HG02943 (cell line): Measurements from ENCODE around the gene MYL10.

ENCODE experiments used
- ATAC-seq: cut with Tn5 transposase; IDR thresholded peaks from one replicate; pipeline ENCODE4 v1.9.1; 2021; ENCODE audit warnings: mild to moderate bottlenecking, low read depth, moderate library complexity; ENCODE audit not compliant: unreplicated experiment

The MYL10 gene

DNA sequence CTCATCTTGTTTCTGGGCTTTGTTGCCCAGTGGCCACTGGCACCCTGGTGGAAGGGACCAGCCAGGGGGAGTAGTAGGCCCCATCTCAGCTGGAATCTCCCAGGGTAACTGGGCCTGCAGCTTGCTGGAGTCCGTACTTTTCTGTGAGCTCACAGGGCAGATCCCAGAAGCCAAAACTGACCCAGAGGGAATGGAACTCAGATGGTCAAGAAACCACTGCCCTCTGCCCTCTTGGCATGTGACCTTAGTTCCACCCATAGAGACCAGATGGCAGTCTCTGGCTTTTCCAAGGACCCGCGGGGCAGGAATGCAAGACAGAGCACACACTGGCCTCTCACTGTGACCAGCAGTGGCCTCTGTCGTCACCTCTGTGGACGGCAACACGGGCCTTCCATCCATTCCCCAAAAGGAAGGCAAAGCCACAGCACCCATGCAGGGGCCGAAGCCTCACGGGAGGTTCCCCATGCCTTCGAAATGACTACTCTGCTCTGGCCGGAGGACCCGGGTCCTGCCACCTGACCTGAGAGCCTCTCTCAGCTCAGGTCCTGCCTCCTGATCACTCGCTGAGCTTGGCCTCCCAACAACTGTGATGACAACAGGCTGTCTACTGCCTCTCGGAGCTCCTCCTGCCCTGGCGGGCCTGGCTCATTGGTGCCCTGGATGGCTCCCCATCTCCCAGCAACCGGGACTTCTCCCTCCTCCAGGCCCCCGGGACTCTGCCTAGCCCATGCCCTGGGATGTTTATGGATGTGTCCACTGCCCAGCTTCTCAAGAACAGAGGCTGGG, 29.9 kb downstream of the MYL10 start:
- no peak for ATAC-seq

DNA sequence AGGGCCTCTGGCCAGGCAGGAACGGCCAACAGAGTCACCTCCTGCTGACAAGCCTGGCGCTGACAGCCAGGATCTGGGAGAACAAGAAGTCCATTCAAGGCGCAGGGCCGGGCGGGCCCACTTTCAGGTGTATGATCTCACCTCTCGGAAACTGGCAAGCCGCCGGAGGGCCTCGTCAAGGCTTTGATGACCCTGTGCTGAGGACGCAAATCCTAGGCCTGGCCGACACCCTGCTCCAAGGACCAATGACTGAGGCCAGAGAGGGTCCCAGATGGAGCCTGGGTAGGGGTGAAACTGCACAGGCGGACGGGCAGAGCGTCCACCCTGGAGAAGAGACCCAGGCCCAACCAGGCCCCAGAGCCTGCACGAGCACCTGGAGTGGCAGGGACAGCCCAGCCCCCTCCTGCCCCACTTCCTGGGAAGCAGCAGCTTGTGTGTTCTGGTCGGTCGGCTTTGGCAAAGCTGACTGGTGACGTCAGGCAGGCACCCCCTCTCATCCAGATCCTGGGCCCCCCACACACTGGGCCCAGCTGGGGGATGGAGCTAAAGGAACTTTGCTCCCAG, 30.6 kb downstream of the MYL10 start:
- no peak for ATAC-seq

DNA sequence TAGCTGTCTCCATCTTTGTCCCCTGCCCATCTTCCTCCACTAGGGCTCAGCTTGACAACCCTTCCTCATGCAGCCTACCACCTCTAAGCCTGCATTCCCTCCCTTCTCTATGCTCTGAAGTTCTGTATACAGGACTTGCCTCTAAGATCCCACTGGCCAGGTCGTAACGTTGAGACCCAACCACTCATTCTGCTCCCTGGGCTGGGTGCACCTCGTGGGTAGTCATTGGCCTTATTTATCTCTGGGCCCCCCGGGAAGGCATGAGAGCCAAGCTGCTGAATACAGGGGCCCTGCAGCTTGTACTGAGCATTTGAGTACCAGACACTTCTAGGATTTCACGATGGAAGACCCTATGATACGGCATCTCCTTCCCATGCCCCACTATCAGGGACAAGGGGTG, 31.2 kb downstream of the MYL10 start:
- ATAC-seq, result no peak

DNA sequence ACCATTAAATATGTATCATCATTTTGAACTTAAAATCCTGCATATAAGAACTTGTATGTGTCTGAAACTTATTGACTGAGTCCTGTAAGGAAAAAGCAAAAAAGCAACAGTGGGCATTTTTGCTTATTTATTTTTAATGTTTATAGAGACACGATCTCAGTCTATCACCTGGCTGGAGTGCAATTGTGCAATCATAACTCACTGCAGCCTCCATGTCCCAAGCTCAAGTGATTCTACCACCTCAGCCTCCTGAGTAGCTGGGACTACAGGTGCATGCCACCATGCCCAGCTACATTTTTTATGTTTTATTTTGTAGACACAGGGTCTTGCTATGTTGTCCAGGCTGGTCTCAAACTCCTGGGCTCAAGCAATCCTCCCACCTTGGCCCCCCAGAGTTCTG, 32.2 kb downstream of the MYL10 start:
- no peak for ATAC-seq

DNA sequence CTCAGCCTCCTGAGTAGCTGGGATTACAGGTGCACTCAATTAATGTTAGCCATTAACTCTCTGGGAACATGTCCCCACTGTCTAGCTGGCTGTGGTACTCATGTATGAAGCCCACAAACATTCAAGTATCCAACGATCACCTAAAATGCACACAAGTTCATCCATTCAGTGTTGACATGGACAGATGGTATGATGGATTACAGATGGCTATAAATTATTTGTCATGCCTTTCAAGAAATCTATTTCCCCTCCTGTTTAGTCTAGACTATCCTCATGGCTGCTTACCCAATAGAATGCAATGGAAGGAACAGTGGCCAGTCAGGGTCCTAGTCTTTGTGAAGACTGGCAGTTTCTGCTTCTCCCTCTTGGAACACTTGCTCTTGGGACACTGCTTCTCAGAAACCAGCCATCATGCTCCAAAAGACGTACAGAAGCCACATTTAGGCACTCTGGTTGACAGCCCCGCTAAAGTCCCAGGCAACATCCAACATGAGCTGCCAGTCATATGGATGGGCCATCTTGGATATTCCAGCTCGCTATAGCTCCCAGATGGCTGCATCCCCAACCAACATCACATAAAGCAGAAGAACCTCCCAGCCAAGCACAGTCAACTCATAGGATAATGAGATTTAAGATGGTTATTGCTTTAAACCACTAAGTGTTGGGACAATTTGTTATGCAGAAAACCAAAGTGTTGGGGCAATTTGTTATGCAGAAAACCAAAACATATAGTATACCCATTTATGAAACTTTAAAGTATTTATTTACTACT, 33.1 kb downstream of the MYL10 start:
- ATAC-seq, result no peak

DNA sequence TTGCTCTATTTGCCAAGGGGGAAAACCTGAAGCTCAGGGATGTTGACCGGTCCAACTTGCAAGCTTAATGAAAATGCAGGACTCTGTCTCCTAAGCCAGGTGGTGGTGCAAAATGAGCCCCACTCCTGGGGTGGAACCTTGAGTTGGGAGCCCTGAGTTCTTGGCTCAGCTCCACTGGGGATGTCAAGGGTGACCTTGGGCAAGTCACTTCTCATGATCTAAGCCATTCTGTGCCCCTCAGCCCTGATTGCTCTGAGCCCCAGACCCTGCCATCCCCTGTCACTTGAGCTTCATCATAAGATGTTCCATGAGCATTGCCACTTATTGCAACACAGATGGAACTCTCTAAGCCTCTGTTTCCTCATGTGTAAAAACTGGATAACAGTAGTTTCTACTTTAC, 33.9 kb downstream of the MYL10 start:
- ATAC-seq, result no peak

DNA sequence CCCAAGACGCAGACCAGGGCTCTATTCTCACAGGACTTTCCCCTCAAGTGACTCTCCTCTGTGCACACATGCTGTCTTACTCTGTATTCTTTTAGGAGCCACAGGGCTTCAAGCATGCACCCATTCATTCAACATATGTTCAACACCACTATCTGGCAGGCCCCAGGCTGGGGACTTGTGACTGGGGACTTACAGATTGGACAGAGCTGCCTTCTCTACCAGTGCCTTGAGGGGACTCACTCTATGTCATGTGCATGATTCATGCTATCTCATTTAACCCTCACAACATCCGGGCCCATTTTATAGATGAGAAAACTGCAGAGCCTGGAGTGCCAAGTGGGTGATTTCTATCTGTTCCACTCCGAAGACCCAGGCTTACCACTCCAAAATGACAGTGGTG, 34.3 kb downstream of the MYL10 start:
- no peak for ATAC-seq

DNA sequence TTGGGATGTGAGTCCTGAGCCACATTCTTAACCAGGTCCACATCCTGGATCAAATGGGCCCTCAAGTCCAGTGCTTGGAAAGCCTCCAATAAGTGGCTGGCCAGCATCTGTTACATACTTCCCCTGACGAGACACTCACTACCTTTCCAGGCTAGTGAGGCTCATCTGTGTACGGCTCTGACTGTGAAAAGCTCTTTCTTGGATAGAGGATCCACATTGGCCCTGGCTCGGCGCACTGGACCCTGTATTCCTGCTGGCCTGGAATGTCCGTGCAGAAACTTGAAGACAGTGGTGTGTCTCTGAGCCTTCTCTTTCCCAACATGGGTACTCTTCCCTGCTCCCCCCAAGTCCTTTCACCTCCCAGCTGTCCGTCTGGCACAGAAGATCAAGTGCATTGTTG, 35.5 kb downstream of the MYL10 start:
- no peak for ATAC-seq

DNA sequence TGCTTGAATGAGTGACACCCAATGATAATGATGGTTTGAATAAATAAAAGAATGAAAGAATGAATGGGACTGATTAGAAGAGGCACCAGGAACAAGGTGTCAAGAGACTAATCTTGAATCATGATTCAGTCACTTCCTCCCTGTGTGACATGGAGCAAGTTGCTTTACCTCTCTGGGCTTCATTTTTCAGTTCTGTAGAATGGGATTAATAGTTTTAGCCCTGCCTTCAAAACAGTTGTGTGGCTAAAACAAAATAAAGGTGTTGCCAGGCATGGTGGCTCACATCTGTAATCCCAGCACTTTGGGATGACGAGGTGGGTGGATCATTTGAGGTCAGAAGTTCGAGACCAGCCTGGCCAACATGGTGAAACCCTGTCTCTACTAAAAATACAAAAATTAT, 37.6 kb downstream of the MYL10 start:
- ATAC-seq, result no peak

DNA sequence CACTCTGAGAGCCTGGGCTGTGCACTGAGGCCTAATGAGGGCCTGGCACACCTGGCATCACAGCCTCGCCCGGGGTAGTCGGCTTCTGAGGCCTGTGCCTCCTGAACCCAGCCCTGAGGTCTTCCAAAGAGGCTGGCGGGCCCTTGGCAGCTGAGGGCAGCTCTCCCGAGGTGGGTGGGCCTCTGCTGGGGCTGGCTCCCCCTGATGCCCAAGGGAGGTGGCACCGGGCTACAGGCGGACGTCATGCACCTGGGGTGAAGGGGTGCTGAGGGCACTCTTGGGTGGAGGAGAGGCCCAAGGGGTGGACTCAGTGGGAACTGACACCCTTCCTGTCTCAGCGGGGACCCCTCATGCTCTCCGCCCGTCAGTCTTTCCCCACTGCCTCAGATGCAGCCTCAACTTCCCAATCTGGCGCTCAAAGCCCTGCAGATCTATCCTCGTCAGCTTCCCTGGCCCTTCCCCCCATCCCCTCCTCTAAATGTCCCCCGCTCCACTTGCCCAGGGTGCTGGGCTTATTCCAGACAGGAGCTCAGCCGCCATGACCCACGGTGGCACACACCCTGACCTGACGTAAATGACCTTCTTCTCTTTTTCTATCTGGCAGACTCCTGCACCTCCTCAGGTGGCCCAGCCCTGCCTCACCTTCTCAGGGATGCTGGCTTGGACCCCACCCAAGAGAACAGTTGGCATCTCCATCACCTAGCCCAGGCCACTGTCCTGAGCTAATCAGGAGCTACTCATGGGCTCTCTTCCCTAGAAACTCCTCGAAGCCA, 38.2 kb downstream of the MYL10 start:
- ATAC-seq, result no peak

DNA sequence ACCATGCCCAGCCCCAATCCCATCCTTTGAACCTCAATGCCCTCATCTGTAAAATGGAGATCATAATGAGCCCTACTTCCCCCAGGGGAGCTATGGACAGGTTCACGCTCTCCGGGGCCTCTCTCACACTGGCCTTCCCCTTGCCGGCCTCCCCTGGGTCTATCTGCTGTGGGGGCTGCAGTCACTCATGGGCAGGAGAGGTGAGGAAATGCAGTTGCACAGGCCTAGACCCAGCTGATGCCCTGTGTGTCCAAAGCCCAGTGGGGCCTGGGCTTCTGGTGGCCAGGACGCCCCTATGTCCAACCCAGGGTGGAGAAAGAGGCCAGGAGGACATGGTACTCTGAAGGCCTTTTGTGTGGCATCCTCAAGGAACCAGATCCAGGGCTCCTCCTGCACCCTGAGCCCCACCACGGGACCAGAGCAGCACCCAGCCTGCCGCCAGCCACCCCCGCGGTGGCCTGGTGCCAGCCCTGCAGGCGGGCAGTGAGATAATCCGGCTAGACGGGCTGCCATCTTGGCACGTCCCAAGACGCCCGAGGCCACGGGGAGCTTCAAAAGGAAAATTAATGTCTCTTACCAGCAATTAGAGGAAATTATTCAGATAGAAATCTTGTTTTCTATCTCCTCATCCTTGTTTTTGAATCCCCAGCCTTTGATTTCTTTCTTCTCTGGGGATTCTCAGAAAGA, 39.0 kb downstream of the MYL10 start:
- no peak for ATAC-seq

DNA sequence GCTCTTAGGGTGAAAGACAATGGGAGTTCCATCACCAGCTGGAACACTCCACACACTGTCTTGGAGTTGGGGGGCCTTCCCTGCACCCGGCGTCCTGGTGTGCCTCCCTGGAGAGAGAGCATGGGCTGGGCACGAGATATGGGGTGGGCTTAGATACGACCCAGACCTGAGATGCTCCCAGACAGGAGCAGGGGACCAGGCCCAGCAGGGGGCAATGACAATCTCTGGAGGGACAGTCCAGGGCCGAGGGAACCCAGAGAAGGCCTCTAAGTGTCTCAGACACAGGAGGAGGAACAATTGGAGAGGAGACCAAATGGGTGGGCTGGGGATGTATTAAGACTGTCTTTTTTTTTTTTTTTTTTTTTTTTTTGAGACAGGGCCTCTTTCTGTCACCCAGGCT, 40.0 kb downstream of the MYL10 start:
- no peak for ATAC-seq

DNA sequence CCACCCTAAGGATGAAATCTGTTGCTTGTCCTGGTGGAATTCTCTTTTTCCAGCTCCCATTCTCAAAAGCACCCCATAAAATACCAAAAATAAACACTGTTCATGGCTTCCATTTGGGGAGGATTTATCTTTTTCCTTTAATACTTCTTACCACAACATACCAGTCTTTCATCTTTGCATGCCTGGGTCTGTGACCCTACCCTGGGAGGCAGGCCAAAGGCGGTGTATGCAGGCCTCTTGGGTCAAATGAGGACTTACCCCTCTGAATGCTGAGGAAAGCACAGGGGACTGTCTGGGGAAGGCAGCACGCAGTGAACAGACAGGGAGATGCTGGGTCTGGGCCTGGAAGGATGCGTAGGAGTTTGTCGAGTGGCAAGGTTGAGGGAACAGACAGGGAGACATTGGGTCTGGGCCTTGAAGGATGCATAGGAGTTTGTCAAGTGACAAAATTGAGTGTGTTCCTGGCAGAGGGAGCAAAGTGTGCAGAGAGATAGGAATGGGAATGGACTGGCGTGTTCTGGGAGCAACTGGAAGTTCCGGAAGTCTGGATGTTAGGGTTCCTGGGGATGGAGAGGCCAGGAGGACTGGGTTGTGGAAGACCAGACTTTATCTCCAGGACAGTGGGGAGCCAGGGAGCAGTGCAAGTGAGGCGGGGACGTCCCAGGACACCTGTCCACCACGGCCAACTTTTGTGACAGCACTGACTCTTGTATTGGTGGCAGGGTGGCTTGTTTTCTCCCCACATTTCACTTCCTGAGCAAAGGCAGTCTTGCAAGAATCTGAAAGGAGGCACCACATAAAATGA, 40.8 kb downstream of the MYL10 start:
- no peak for ATAC-seq

DNA sequence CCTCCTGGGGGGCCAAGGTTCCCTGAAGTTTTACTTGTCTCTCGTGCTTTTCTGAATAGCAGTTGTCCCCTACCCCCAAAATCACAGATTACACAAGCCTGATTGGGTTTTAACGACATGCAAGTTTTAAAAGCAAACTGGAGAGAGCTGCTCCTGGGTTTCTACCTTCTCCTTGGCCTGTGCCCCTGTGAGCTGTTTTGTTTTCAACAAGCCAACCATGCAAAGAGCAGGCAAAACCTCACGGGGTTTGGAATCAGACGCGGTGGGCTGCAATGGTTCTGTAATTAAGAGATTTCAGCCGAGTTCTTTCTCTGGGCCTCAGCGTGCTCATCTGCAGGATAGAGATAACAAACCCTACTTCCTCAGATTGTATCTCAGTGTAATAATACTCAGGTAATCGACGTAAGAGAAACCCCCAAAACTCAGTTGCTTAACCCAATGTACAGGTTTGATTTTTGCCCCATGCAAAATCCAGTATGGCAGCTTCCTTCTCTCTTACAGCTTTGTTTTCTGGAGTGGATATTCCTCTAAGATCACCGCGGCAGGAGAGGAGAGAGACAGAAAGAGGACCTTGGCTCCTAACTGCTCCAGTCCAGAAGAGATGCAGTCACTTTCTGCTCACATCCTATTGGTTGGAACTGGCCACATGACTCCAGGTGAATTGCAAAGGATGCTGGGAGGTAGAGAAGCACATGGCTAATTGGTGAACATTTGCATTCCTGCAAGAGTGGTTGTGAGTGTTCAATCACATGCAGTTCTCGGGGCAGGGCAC, 42.0 kb downstream of the MYL10 start:
- no peak for ATAC-seq

DNA sequence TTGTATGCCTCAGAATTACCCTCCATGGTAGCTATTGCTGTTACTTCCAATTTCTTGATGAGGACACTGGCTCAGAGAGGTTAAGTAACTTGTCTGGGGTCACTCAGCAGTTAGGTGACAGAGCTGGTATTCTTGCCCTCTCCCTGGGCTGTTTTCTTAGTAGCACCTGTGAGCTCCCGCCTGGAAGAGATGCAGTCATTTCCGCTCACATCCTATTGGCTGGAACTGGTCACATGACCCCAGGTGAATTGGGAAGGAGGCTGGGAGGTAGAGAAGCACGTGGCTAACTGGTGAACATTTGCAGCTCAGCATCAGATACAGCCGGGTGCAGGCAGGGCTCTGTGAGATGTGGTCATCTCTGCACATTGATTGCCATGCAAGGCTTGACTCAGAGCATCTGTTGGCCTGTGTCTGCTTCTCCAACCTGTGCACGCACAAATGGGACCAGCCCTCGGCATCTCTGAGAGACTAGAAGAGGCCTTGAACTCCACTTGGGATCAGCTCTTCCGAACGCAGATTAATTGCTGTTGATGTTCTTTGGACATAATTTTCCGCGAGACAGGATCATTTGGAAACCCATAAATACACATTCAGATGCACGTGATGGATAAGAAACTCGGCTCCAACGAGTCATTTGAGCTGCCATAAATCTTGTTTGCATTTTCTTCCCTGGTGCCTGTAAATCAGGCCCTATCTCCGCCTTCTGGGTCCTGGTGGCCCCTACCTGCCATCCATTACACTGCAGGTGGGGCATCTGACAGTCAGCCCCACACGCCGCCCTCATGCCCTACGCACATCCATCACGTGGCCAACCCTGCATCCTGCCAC, 42.8 kb downstream of the MYL10 start:
- ATAC-seq, result no peak

DNA sequence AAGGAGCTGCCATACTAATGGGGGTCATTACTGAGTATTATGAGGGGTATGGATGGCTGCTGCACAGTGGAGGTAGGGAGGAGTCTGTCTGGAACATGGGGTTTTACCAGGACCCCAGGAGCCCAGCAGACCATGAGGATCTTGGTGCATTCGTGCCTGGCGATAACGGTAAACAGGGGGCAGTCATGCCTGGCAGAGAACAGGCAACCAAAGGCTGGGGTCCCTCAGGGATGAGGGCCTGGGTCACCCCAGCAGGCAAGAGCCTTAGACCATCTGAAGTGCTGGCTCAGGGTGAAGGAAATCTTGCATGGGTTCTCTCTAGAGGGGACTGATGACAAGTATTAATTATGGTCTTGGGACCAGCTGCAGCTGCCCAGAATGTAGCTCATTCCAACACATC, 46.1 kb downstream of the MYL10 start:
- ATAC-seq, result no peak

DNA sequence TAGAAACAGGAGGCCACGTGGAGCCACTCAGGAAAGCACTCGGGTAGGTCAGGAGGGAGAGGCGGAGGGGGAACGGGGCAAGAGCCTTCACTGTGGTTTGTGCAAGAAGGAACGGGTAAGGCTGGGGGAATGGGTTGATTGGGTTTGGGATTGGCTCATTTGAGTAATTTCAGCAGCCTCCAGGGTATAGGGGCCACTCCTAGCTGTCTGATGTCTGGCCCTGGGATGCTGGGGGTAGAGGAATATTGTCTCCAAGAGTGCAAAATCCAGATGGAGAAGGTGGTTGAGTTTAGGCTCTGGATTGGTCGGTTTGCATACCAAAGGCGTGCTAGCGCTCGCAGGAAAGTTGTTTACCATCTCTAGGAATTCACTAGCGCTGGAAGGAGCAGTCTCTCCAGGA, 47.2 kb downstream of the MYL10 start:
- no peak for ATAC-seq

DNA sequence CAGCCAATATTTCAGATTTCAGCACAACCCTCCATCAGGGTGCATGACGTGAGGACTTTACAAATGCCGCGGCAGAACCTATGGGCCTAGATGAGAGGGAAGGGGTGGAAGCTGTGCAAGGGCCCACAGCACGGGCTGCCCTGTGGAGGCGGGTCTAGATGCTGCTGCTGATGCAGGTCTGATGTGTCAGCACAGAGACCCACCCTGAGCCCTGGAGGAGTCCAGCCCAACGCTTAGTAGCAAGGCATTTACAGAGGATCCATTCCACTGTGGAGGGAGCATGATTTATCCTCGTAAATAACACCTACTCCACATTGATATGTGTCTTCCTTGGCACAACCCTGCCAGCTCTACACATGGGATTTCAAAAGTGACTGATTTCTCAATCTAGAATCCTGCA, 48.5 kb downstream of the MYL10 start:
- ATAC-seq, result no peak
